Panc1 (cell line): Measurements from ENCODE around the gene KLF16. TPM values are rescaled to one million over a fixed set of nuclear protein-coding genes. Genes with fewer than 3 reads are reported as not detected.

Source experiments
- ATAC-seq: fragments of 200-7000 bp; cut with Tn5 transposase; 2 replicates; pipeline ENCODE4 v1.9.1; 2020; ENCODE audit warnings: mild to moderate bottlenecking, moderate library complexity
- BruUV-seq: library from RNA; stranded (reverse); fragments of 400-500 nt; replicated peaks from 2 replicates; lab custom pipeline; 2021; lab: Mats Ljungman, UMichigan
- CTCF ChIA-PET: fragments of 300-600 bp; sonication (Branson Sonifier 250); formaldehyde crosslinking; loops from one replicate; lab custom pipeline; 2022; ENCODE audit warnings: antibody characterized with exemption; lab: Charles Lee
- POLR2A ChIA-PET: fragments of 300-600 bp; sonication (Branson Sonifier 250); formaldehyde crosslinking; loops from one replicate; lab custom pipeline; 2022; ENCODE audit warnings: antibody characterized with exemption; lab: Charles Lee
- DNase-seq: peaks from one replicate; pipeline ENCODE4 v3.0.0-alpha.2; 2010; ENCODE audit warnings: low read depth, low spot score
- H3K27ac ChIP-seq: 2 replicates; pipeline ENCODE4 v1.5.1; 2011; ENCODE audit warnings: mild to moderate bottlenecking, low read length, inconsistent platforms
- H3K27me3 ChIP-seq: fragments of 200-500 bp; sonication (Bioruptor generic); 2 replicates; pipeline ENCODE4 v1.6.0; 2014; ENCODE audit warnings: low read length, inconsistent platforms; ENCODE audit not compliant: control insufficient read depth, insufficient read depth
- H3K36me3 ChIP-seq: fragments of 200-500 bp; sonication (Bioruptor generic); 2 replicates; pipeline ENCODE4 v1.5.1; 2014; ENCODE audit warnings: inconsistent platforms, mild to moderate bottlenecking, low read length, moderate library complexity; ENCODE audit not compliant: control insufficient read depth, insufficient read depth
- H3K4me1 ChIP-seq: 2 replicates; pipeline ENCODE4 v1.5.1; 2011; ENCODE audit warnings: inconsistent platforms, mild to moderate bottlenecking, low read length, moderate library complexity; ENCODE audit not compliant: control insufficient read depth, insufficient read depth
- H3K4me3 ChIP-seq, 2 experiments: 2 replicates each; pipeline ENCODE4 v1.5.1; 2011 to 2012; ENCODE audit warnings: low read depth in 2 of 2, low read length in 2 of 2, mild to moderate bottlenecking in 2 of 2, inconsistent platforms in 1 of 2, moderate library complexity in 1 of 2
- H3K9me3 ChIP-seq: fragments of 200-500 bp; sonication (Bioruptor generic); 2 replicates; pipeline ENCODE4 v1.5.1; 2014; ENCODE audit warnings: low read depth, mild to moderate bottlenecking, inconsistent platforms, low read length, moderate library complexity; ENCODE audit not compliant: control insufficient read depth, insufficient read depth
- CTCF ChIP-seq: fragments of 450-650 bp; IDR thresholded peaks from 2 replicates; pipeline ENCODE4 v1.5.1; 2017; ENCODE audit warnings: mild to moderate bottlenecking
- POLR2AphosphoS5 ChIP-seq: IDR thresholded peaks from 2 replicates; pipeline ENCODE4 v1.6.1; 2012; ENCODE audit warnings: mild to moderate bottlenecking, low read depth, low read length, moderate library complexity
- REST ChIP-seq, 2 experiments: IDR thresholded peaks; 2 replicates each; pipeline ENCODE4 v1.6.1; 2011 to 2012; ENCODE audit warnings: low read depth in 2 of 2, control low read depth in 1 of 2, low read length in 1 of 2, mild to moderate bottlenecking in 1 of 2, moderate library complexity in 1 of 2; ENCODE audit not compliant: insufficient read depth in 1 of 2
- SIN3A ChIP-seq: IDR thresholded peaks from 2 replicates; pipeline ENCODE4 v1.6.1; 2012; ENCODE audit warnings: low read depth, mild to moderate bottlenecking, low read length, moderate library complexity, borderline replicate concordance; ENCODE audit not compliant: insufficient read depth
- TCF7L2 ChIP-seq: IDR thresholded peaks from 2 replicates; pipeline ENCODE4 v1.6.1; 2011; ENCODE audit warnings: mild to moderate bottlenecking, low read depth, low read length, inconsistent platforms
- in situ Hi-C: cut with HindIII; loops from 2 replicates; pipeline ENCODE4 v1.10.0; 2016; ENCODE audit warnings: low sequenced_read_pairs, low pct_unique_long_range_greater_than_20kb
- intact Hi-C: fragments of 100-400 bp; cut with micrococcal nuclease; formaldehyde crosslinking; loops from one replicate; pipeline ENCODE4 v1.10.0; 2022; ENCODE audit not compliant: unreplicated experiment
- total RNA-seq: library from RNA; stranded (reverse); gene quantifications from one replicate; pipeline ENCODE4 v1.2.1, GENCODE V29; 2021; ENCODE audit not compliant: unreplicated experiment

KLF16 gene
- total RNA-seq, 1 experiment from 2014 or later: 79.3 TPM

- Histone ChIP-seq H3K9me3 (no peaks in the 10 kb centered on the region), H3K4me3 (no peak overlapping the region), H3K36me3 (no peaks in the 10 kb centered on the region; the same call in 1 of the 2 replicates), H3K27ac (no peak overlapping the region), H3K4me1 (peaks cover 17% of the 10 kb centered on the region), H3K27me3 (no peaks in the 10 kb centered on the region)
- DNase-seq (no peak), ATAC-seq (no peak)
- in situ Hi-C loops (no loop called here), intact Hi-C loops (no loop called here)
- no peak for TF ChIP-seq CTCF
- TF ChIP-seq POLR2AphosphoS5: no peak
- TF ChIP-seq REST (IDR thresholded peaks at IDR 0.05; ENCODE audit: insufficient read depth in 1 of 2, low read depth in 2 of 2, low read length in 1 of 2): no peak
- TF ChIP-seq SIN3A: no peak
- TF ChIP-seq TCF7L2: no peak
- POLR2A ChIA-PET: no interaction called here
- CTCF ChIA-PET: no interaction called here
- no TSS peak for BruUV-seq
These were observed 7.8 kb upstream of the KLF16 start for GRCh38 chr19:1871140-1871597.

GRCh38 chr19:1868971-1869370 lies 5.6 kb upstream of the KLF16 start:
- Histone ChIP-seq H3K9me3 (no peaks in the 10 kb centered on the region), H3K4me3 (no peak overlapping the region), H3K4me1 (peaks cover 16% of the 10 kb centered on the region), H3K27me3 (no peaks in the 10 kb centered on the region), H3K36me3 (no peaks in the 10 kb centered on the region), H3K27ac (no peak overlapping the region)
- CTCF ChIA-PET: interaction anchor here (0.6 kb wide), 1 partner anchor 12 kb away, joined by 11 read pairs; no protein-coding TSS in a partner anchor
- in situ Hi-C loops (no loop called here), intact Hi-C loops (no loop called here)
- TF ChIP-seq TCF7L2: no peak
- no peak for TF ChIP-seq POLR2AphosphoS5
- TF ChIP-seq CTCF: no peak
- no peak for TF ChIP-seq REST (IDR thresholded peaks at IDR 0.05; ENCODE audit: insufficient read depth in 1 of 2, low read depth in 2 of 2, low read length in 1 of 2)
- TF ChIP-seq SIN3A: no peak
- POLR2A ChIA-PET: no interaction called here
- DNase-seq (no peak), ATAC-seq (no peak)
- no TSS peak for BruUV-seq
